Gastrocnemius medialis (tissue), 4 donors: ENCODE measurements around the gene CCDC197.

ENCODE experiments used
- POLR2A ChIP-seq, 2 donors: fragments of 450-650 bp; IDR thresholded peaks; one replicate each; pipeline ENCODE4 v1.6.1; 2017; ENCODE audit warnings: antibody characterized with exemption in 2 of 2, mild to moderate bottlenecking in 2 of 2, moderate library complexity in 2 of 2
- TF ChIP-seq, protein P1 (sequence below), 5 experiments: fragments of 450-650 bp in 3 of 5; fragments of 200-600 bp in 2 of 5; sonication (generic) in 2 of 5; IDR thresholded peaks in 4 of 5; conservative IDR thresholded peaks in 1 of 5; 1 replicate in 4 of 5; 2 replicates in 1 of 5; pipeline ENCODE4 v1.5.1; 2016 to 2019; ENCODE audit warnings: antibody characterized with exemption in 5 of 5, mild to moderate bottlenecking in 3 of 5, moderate library complexity in 3 of 5

DNA sequence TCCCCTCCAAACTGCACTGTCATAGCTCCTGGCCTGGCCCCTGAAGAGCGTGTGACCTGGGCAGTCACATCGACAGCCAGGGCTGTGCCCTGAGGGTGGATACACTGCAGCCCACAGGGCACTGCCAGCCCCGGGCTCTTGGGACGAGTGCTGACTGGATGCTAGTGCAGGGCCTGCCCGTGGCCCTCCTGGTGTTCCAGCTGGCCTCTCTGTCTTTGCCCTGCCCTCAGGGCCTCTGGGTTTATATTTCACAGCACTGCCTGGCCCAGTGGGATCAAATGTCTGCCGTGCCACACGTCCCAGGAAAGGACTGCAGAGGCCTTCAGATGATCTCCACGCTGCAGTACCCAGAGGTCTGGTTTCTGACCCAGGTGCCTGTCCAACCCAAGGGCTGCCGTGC, 10.1 kb upstream of the CCDC197 start:
- TF ChIP-seq, protein P1, sequence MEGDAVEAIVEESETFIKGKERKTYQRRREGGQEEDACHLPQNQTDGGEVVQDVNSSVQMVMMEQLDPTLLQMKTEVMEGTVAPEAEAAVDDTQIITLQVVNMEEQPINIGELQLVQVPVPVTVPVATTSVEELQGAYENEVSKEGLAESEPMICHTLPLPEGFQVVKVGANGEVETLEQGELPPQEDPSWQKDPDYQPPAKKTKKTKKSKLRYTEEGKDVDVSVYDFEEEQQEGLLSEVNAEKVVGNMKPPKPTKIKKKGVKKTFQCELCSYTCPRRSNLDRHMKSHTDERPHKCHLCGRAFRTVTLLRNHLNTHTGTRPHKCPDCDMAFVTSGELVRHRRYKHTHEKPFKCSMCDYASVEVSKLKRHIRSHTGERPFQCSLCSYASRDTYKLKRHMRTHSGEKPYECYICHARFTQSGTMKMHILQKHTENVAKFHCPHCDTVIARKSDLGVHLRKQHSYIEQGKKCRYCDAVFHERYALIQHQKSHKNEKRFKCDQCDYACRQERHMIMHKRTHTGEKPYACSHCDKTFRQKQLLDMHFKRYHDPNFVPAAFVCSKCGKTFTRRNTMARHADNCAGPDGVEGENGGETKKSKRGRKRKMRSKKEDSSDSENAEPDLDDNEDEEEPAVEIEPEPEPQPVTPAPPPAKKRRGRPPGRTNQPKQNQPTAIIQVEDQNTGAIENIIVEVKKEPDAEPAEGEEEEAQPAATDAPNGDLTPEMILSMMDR (IDR thresholded peaks at IDR 0.05 in 4 of 5, conservative IDR thresholded peaks at IDR 0.05 in 1 of 5): no peak
- peak; percentile 83 to 89 for TF ChIP-seq POLR2A (IDR thresholded peaks at IDR 0.05)
